Loucy (cell line): ENCODE data around the gene ACD.

Source experiments
- CTCF ChIP-seq: fragments of 200-600 bp; sonication (generic); conservative IDR thresholded peaks from 2 replicates; pipeline ENCODE4 v1.5.1; 2014; ENCODE audit warnings: mild to moderate bottlenecking, antibody characterized with exemption, low read length
- EZH2phosphoT487 ChIP-seq: fragments of 200-600 bp; IDR thresholded peaks from 2 replicates; pipeline ENCODE4 v1.6.1; 2018; ENCODE audit warnings: antibody characterized with exemption, mild to moderate bottlenecking, moderate library complexity, borderline replicate concordance

GRCh38 chr16:67661886-67662652 lies 2.0 kb upstream of the ACD start:
- TF ChIP-seq CTCF = no peak
- no peak for TF ChIP-seq EZH2phosphoT487
